ENCODE measurements around the gene SMAD6.

DNA sequence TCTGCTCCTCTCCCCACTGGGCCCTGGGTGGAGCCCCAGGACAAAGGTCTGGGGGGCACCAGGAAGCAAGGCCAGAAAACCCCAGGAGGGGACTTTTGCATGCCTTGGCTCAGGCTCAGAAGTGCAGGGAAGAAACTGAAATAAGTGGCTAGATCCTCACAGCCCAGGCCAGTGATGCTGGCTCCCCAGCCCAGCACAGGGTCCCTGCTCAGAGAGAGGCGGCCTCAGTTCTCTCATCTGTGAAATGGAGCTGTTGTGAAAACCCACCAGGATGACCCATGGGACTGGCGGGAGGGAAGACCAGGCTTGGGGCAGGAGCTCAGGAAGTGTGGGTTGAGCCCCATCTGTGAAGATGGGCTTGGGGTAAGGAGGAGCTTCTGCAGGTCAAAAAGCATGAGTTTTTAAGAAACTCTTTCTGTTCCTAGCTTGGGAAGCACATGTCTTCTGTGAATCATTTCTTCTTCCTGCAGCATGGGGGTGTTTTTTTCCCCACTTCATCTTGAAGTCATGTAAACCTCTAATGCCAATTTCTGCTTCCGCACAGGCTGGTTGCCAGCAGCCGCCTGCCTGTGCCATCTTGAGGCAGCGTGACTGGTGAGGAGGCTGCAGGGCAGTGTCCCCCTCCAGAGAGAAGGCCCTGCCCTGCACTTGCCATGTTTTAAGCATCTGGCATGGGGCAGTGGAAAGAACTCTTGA is 118.6 kb downstream of the SMAD6 start:
- TF ChIP-seq CTCF (conservative IDR thresholded peaks at IDR 0.05) (no peak), ZFX (IDR thresholded peaks at IDR 0.05) (no peak)
